HG03280 (cell line): ENCODE data around the gene GPRC6A.
A peak's percentile ranks its signal among the peaks of the same experiment; 100 is the strongest.

Experiments used
- ATAC-seq: cut with Tn5 transposase; IDR thresholded peaks from one replicate; pipeline ENCODE4 v1.9.1; 2021; ENCODE audit warnings: mild to moderate bottlenecking, moderate library complexity; ENCODE audit not compliant: unreplicated experiment

Gene GPRC6A

DNA sequence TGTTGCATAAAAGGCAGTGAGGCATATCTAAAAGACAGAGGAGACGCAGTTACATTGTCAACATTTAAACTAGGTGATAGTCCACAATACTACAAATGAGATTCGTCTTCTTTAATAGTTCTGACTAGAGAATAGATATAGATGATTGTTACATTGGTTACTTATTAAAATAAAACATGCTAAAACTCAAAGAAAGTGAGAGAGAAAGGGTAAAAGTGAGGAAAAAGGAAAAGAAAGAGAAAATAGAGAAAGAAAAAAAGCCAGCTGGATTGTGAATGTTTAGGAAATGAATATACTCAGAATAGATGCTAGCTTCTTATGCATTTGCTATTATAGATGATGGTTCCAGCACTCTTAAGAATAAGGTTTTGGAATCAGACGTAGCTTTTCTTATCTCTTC is 35.7 kb downstream of the GPRC6A start:
- no peak for ATAC-seq

DNA sequence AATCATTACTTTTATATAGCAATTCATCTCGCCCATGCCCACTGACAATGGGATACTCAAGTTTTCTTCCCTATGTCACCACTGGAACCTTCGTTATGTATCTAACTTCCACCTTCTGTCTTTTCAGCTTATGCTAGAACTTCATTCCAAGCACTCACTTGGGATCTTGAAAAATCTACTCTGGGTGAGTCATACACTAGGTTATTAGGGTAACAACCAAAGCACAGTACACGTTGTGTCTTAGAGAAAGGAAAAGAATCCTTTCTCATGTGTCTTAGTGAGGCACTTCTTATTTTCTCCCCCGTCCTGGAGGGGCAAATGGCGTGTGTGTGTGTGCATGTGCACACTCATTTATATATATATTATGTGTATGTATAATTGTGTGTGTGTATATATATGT is 45.0 kb downstream of the GPRC6A start:
- ATAC-seq: no peak

DNA sequence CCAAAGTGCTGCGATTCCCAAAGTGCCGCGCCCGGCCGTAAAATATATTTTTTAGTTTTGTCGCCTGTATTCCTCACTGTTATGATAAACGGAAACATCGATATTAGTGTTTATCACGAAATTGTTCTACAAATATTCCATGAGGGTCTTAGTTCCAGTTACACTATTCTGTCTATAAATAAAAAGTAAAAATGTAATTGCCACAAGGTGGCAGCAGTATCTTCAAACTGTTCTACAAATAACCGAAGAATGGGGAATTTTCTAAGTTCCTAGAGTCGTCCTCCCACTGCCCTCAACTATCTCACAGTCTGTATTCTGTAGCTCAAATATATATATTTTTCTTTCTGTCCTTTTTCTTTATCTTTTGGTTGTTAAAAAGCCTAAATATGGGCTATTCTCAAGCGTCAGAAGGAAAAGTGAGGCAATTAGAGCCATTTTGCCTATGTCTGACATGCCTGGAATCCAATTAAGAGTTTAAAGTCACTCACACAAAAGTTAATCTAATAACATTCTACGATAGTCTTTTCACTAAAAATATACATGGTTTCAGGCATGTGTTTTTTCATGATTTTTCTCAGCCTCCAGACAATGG is 49.2 kb downstream of the GPRC6A start:
- peak; percentile 54 for ATAC-seq

DNA sequence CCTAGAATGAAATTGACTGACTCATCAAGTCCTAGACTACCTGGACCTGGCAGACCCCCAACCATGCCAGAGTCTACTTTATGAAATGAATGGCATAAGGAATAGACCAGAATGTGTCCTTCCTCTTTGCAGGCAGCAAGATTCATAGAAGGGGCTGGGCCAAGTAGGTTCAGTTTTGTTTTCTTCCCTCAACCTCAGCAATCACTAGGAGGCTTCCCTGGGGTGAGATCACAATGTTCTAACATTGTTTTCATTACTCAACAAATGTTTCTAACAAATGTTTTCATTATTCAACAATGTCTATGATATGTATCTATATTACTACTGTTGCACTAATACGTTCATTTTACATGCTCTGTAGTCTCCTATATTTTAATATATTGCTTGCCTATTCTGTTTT is 55.0 kb downstream of the GPRC6A start:
- no peak for ATAC-seq

DNA sequence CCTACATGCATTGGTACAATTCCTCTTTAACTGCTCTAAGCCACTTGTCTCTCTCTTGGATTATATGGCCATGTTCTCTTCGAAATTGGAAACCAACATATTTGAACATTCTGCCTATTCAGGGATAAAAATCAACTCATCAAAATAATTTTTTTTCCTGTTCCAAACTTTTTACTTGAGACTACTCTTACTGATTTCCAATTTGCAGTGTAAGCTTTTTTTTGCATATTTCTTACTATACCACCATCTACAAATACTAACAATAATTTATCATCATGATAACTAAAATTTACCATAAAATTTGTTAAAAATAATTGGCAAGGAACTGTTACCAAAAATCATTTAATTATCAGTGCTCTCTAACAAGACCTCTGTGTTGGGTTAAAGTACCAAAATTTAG is 56.4 kb downstream of the GPRC6A start:
- ATAC-seq: no peak

DNA sequence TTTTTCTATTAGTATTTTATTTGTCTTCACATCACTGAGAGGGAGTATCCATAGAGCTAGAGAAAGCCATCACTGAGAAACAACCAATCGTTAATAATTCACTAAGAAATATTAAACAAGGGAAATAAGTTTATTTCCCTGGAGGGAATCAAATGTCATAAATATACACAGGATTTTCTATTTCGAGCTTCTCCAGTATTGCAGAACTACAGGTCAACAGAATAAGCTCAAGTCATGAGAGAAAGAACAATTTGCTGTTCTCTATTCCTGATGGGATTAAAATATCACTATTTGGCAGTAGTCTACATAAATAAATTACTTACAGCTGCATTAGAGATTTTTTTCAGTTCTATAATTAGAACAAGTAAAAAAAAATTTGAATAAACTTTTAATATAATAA is 61.2 kb downstream of the GPRC6A start:
- no peak for ATAC-seq

DNA sequence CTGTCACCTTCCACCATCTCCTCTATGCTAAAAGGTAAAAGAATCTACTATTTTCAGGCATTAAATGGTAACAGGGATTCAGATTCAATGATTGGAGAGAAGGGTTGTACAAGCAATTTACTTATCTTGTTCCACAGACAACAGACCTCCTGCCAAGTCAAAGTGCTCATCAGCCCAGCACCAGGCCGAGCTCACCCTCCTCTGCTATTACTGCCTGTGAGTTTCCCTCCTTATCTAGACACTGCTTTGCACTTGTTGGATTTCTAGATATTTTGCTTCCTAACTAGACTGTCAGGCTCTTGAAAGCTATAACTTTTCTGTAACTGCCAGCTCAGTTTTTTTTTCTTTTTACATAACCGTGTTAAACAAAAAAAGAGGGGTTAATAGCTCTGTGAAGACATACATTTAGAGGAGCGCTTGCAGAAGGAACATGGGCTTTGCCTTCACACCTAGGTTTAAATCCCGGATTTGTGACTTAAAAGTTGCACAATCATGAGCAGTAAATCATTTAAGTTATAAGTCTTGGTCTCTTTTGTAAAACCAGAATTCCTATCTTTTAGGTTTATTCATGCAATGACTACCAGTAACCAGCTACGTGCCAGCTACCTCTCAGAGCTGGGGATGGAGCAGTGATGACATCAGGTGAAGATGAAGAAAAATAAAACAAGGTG is 62.2 kb downstream of the GPRC6A start:
- ATAC-seq: no peak

DNA sequence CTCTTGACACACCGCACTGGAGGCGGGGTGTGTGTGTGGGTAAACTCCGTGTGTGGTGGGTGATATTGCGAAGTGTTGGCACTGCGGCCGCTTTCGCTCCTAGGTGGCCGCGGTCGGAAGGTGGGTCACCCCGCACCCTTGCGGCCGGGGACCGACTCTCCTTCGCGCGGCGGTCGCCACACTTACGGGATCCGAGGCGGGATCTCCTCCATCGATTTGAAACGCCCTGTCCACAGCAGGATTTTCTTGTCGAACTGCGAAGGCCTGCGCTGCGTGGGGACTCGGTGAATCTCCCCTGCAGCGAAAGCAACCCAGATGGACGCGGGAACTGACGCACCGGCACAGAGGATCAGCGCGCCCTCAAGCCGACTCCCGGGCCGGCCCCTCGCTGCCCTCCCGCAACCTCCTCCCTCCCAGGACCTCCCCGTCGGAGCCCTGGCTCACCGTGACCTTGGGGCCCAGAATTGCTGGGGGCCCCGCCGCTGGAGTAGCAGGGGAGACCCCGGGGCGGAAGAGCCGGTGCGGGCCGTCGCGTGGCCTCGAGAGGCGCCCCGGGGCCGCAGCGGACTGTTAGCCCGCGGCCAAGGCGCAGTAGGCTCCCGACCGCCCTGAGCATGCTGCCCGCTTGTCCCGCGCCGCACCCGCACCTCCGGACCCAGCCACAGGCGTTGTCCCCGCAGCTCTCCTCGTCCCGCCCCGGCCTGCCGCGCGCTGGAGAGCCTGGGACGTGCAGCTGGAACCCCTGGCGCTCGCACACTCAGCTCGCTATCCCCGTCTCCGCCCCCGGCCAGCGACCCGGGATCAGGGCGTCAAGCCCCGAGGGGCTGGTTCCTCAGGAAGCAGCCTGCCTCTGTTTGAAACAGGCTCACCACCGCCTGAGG is 63.7 kb downstream of the GPRC6A start, which contains the start of gene FAM162B:
Gene FAM162B, minus strand, starts transcription at position 759 of the 881 bp plus-strand sequence. Its CDS starts 143 bp downstream, at position 616.
- no peak for ATAC-seq

DNA sequence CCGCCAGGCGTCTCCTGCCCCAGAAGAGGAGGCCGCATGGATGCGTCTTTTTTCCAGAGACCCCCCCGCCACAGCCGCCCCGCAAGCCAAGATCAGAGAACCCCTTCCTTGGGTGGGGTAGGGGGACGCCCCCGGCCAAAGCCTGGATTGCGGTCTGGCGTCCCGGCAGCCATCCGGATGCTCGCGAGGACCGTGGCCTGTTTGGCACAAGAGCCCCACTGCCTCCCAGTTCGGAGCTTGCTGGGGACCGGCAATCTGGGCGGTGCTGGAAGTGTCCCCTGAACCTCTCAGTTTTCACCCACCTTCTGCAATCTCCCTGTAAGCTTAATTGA is 64.3 kb downstream of the GPRC6A start:
- ATAC-seq: no peak

DNA sequence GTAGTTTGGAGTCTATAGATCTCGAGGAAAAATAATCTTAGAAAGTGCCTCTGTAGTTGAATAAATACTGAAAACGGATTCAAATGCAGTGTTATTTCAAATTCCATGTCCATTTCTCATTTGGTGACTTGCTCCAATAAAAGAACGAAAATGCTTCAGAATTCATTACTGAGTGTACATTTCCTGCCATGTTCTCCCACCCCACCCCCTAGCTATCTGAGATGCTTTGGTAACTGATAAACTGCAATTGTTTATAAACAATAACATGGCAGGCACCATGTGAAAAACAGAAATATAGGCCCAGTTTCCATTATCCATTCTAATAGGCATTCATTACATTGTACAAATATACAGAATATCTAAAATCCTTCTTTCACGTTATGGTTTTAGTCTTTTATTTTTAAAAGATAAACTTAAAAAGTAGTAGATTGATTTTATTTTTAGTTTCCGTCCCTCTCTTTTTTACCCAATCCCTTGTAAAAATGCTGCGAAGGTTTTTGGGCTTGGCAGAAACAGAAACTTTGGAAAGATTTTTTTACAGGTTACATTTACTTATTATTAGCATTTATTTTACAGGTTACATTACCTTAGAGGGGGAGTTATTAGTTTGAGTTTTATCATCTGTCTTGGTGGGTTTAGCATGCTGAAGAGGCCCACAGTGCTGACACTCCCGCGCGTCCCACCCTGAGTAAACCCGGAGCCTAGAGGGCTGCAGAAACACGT is 64.8 kb downstream of the GPRC6A start:
- no peak for ATAC-seq

DNA sequence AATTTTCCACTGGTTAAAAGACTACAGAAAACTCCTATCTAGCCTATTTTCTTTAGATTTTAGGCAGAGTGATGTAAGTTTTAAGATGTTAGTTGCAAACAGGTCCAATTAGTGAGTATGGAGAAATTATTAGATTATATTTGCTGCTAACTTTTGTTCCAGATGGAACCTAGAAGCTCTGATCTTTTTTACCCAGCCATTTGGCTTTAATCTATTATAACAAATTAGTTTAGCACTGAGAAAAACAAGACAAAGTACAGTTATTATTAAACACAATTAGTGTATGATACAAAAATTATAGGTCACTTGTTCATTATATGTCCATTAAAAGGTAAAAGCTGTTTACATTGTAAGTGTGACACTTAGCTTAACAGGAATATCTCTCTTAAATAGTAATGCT is 65.8 kb downstream of the GPRC6A start:
- no peak for ATAC-seq

DNA sequence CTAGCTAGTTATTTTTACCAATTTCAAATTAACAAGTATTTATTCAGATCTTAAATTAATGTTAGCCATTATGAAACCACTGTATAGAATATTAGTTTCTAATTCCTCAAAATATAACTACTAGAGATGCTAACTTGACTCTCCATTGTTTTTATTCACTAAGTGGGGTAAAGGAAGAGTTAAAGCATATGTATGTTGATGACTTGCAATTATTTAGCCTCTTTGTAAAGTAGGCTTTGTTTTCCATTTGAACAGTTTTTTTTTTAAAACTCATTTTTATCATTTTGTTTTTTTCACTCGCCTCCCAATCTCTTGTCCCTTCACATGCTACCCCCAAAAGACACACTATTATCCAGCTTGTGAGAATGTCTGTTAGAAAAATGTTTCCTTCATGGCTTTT is 66.6 kb downstream of the GPRC6A start:
- no peak for ATAC-seq

DNA sequence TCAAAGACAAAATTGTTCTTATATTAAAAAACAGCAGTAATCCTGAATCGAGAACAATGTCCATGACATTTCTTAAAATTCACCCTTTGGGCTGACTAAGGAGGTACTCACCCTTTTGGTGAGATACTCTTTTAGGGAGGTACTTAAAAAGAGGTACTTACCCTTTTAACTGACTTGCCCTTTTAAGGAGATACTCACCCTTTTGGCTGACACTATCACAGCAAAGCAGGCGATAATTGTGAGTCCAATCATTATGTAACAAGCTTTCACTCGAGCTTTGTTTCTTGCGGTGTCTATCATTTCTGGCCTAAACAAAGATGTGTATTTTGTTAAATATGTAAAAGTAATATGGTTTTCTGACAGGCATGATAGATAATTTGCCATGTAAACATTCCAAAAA is 67.1 kb downstream of the GPRC6A start:
- no peak for ATAC-seq

DNA sequence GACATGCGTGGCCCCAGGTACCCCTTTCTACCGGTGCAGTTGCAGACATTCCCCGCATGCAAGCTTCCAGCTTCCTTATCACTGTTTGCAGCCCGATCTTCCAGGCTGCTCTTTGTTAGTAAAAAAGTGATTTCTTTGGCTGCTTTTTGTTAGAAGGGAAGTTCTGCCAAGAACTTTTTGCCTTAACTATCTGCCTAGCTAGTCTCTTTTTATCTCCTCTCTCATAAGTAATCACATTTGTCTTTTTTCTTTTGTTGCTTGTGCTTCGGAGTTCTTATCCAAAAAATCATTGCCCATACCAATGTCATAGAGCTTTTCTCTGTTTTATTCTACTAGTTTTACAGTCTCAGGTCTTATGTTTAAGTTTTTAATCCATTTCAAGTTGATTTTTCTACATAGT is 83.7 kb downstream of the GPRC6A start:
- ATAC-seq: no peak
